CD14-positive monocyte (primary cell): ENCODE data around the gene RXFP1. TPM values are rescaled to one million over a fixed set of nuclear protein-coding genes. Genes with fewer than 3 reads are reported as not detected.

Source experiments
- DNase-seq, 3 donors: peaks; one replicate each; pipeline ENCODE4 v3.0.0-alpha.2; 2011 to 2022
- H2AFZ ChIP-seq: 2 replicates; pipeline ENCODE4 v1.6.0; 2012; ENCODE audit warnings: mild to moderate bottlenecking, low read depth, low read length, inconsistent platforms; ENCODE audit not compliant: insufficient read depth, poor library complexity, severe bottlenecking
- H3K27ac ChIP-seq, 2 donors: 1 replicate in 1 of 2; 2 replicates in 1 of 2; pipeline ENCODE4 v1.5.1; 2012 to 2013; ENCODE audit warnings: low read length in 2 of 2, control low read depth in 1 of 2, inconsistent platforms in 1 of 2, low read depth in 1 of 2, mild to moderate bottlenecking in 1 of 2
- H3K27me3 ChIP-seq, 2 donors: one replicate each; pipeline versions ENCODE4 v1.6.0 to v1.6.1; 2011 to 2013; ENCODE audit warnings: low read length in 2 of 2; ENCODE audit not compliant: control insufficient read depth in 2 of 2, insufficient read depth in 2 of 2
- H3K36me3 ChIP-seq, 2 donors: replicated peaks in 1 of 2; 1 replicate in 1 of 2; 2 replicates in 1 of 2; pipeline versions ENCODE4 v1.5.1 to v1.6.1; 2012 to 2013; ENCODE audit warnings: low read length in 2 of 2, control low read depth in 1 of 2, inconsistent platforms in 1 of 2, mild to moderate bottlenecking in 1 of 2; ENCODE audit not compliant: insufficient read depth in 2 of 2, control insufficient read depth in 1 of 2
- H3K4me1 ChIP-seq, 2 donors: 1 replicate in 1 of 2; 2 replicates in 1 of 2; pipeline versions ENCODE4 v1.5.1 to v1.6.1; 2012 to 2013; ENCODE audit warnings: low read length in 2 of 2, control low read depth in 1 of 2, inconsistent platforms in 1 of 2, mild to moderate bottlenecking in 1 of 2, moderate library complexity in 1 of 2; ENCODE audit not compliant: insufficient read depth in 2 of 2, control insufficient read depth in 1 of 2
- H3K4me2 ChIP-seq: replicated peaks from 2 replicates; pipeline ENCODE3; 2012; ENCODE audit warnings: low read length, moderate library complexity, mild to moderate bottlenecking; ENCODE audit not compliant: poor library complexity, severe bottlenecking; ENCODE audit errors: extremely low read depth
- H3K4me3 ChIP-seq, 3 experiments: fragments of 200-600 bp in 1 of 3; sonication (generic) in 1 of 3; replicated peaks in 1 of 3; 1 replicate in 2 of 3; 2 replicates in 1 of 3; pipeline ENCODE4 v1.5.1; 2011 to 2013; ENCODE audit warnings: low read length in 3 of 3, mild to moderate bottlenecking in 3 of 3, control low read depth in 2 of 3, low read depth in 2 of 3, inconsistent platforms in 1 of 3, moderate library complexity in 1 of 3
- H3K79me2 ChIP-seq: 2 replicates; pipeline ENCODE4 v1.6.0; 2012; ENCODE audit warnings: mild to moderate bottlenecking, control low read depth, inconsistent platforms, low read length, moderate library complexity; ENCODE audit not compliant: insufficient read depth
- H3K9ac ChIP-seq: 2 replicates; pipeline ENCODE4 v1.6.0; 2017; ENCODE audit warnings: low read length, mild to moderate bottlenecking; ENCODE audit not compliant: insufficient read depth, poor library complexity, severe bottlenecking
- H3K9me3 ChIP-seq, 2 donors: replicated peaks in 1 of 2; 1 replicate in 1 of 2; 2 replicates in 1 of 2; pipeline versions ENCODE4 v1.5.1 to v1.6.1; 2012 to 2013; ENCODE audit warnings: low read length in 2 of 2, control low read depth in 1 of 2; ENCODE audit not compliant: control insufficient read depth in 1 of 2, insufficient read depth in 1 of 2
- H4K20me1 ChIP-seq: 2 replicates; pipeline ENCODE4 v1.6.0; 2012; ENCODE audit warnings: mild to moderate bottlenecking, low read length, control low read depth, moderate library complexity; ENCODE audit not compliant: insufficient read depth
- H3K27ac Mint-ChIP-seq, 7 donors: one replicate each; pipeline ENCODE4 v1.8.0; 2020; ENCODE audit warnings: mild to moderate bottlenecking in 7 of 7, mixed read lengths in 7 of 7, moderate library complexity in 6 of 7, inconsistent platforms in 2 of 7
- H3K27me3 Mint-ChIP-seq, 3 donors: one replicate each; pipeline ENCODE4 v1.8.0; 2021 to 2022; ENCODE audit warnings: low read depth in 3 of 3, mild to moderate bottlenecking in 3 of 3, mixed read lengths in 3 of 3, moderate library complexity in 3 of 3, inconsistent platforms in 1 of 3
- H3K36me3 Mint-ChIP-seq, 2 donors: one replicate each; pipeline ENCODE4 v1.8.0; 2020; ENCODE audit warnings: mixed read lengths in 2 of 2, inconsistent platforms in 1 of 2, mild to moderate bottlenecking in 1 of 2
- H3K4me1 Mint-ChIP-seq: one replicate; pipeline ENCODE4 v1.8.0; 2020; ENCODE audit warnings: mild to moderate bottlenecking, mixed read lengths
- H3K4me3 Mint-ChIP-seq, 2 donors: one replicate each; pipeline ENCODE4 v1.8.0; 2020; ENCODE audit warnings: mild to moderate bottlenecking in 2 of 2, mixed read lengths in 2 of 2, moderate library complexity in 1 of 2
- H3K9me3 Mint-ChIP-seq, 7 donors: one replicate each; pipeline ENCODE4 v1.8.0; 2020 to 2022; ENCODE audit warnings: mixed read lengths in 7 of 7, mild to moderate bottlenecking in 6 of 7, moderate library complexity in 6 of 7, inconsistent platforms in 2 of 7
- CTCF ChIP-seq: fragments of 200-600 bp; IDR thresholded peaks from one replicate; pipeline ENCODE4 v1.8.0; 2022; ENCODE audit warnings: antibody characterized with exemption, mild to moderate bottlenecking
- WGBS: methylation state at CpG from one replicate; pipeline ENCODE4 v1.1.5; 2013; ENCODE audit warnings: missing lambda C conversion rate; ENCODE audit not compliant: insufficient coverage; 5-methylcytosine and 5-hydroxymethylcytosine counted together
- intact Hi-C, 2 donors: fragments of 100-400 bp; cut with micrococcal nuclease; formaldehyde crosslinking; loops; one replicate each; pipeline versions ENCODE4 v1.15.0 to v1.15.1; 2023
- polyA plus RNA-seq, 3 donors: library from polyadenylated mRNA; depleted of rRNA in 1 of 3; unstranded in 2 of 3; stranded (reverse) in 1 of 3; fragments of 300-500 nt in 2 of 3; fragments of >200 nt in 1 of 3; fragmentation: Illumina TruSeq in 2 of 3; gene quantifications; 1 replicate in 2 of 3; 2 replicates in 1 of 3; pipeline ENCODE4 v1.2.3, GENCODE V29; 2012 to 2021

Gene RXFP1
- polyA plus RNA-seq, 3 donors, result 0.03 to 0.11 TPM; not detected in 1

- Mint-ChIP-seq H3K36me3 (no peaks in the 10 kb centered on the region), H3K27ac (no peak overlapping the region), H3K27me3 (peaks cover 0 to 10% (median 4%) of the 10 kb centered on the region in 3 donors), H3K9me3 (peaks cover 0 to 4% (median 0%) of the 10 kb centered on the region in 7 donors), H3K4me3 (no peak overlapping the region), H3K4me1 (peaks cover 25% of the 10 kb centered on the region)
- H3K4me2 ChIP-seq, result no peak overlapping the region
- H3K9ac ChIP-seq, result no peak overlapping the region
- no peak for TF ChIP-seq CTCF
- no peaks in the 10 kb centered on the region for H3K36me3 ChIP-seq
- intact Hi-C loops, result no loop called here
- H3K27me3 ChIP-seq, result no peaks in the 10 kb centered on the region
- no CpG with 5 or more reads among the region's 4 CpGs for WGBS
- no peak for DNase-seq
- no peaks in the 10 kb centered on the region for H4K20me1 ChIP-seq
- peak overlapping the region in 1 of 3 experiments; percentile 1 for H3K4me3 ChIP-seq
- no peaks in the 10 kb centered on the region for H3K9me3 ChIP-seq
- peaks cover 4 to 10% of the 10 kb centered on the region in 2 donors for H3K4me1 ChIP-seq
- peak overlapping the region in 1 of 2 donors; percentile 14 for H3K27ac ChIP-seq
- no peaks in the 10 kb centered on the region for H3K79me2 ChIP-seq
- H2AFZ ChIP-seq, result no peak overlapping the region
Observed at GRCh38 chr4:158586881-158587280, 65.2 kb downstream of the RXFP1 start.

DNA sequence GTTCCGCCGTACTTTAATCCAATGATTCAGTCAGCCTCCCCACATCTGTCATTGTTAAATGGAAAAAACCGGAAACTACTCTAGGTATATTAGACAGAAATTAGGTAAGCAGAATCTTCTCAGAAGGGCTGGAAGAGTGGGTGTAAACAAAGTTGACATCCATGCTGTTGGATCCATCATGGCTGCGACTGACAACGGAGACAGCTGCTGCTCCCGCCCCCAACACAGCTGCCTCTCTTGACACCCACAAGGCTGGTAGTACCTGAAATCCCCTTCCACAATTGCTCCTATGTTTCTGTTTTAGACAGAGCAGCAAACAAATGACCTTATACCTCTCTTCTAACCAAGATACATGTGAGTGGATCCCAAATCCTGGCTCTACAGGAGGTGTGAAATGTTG lies 66.6 kb downstream of the RXFP1 start:
- no peak overlapping the region for H3K4me2 ChIP-seq
- H4K20me1 ChIP-seq, result no peaks in the 10 kb centered on the region
- H3K9me3 ChIP-seq, result no peaks in the 10 kb centered on the region
- no peaks in the 10 kb centered on the region for H3K27me3 ChIP-seq
- no peaks in the 10 kb centered on the region for H3K79me2 ChIP-seq
- Mint-ChIP-seq H3K9me3 (peaks cover 0 to 4% (median 0%) of the 10 kb centered on the region in 7 donors), H3K4me3 (no peak overlapping the region), H3K27me3 (peaks cover 0 to 10% (median 4%) of the 10 kb centered on the region in 3 donors), H3K4me1 (peaks cover 25% of the 10 kb centered on the region), H3K36me3 (no peaks in the 10 kb centered on the region), H3K27ac (no peak overlapping the region)
- H2AFZ ChIP-seq, result no peak overlapping the region
- WGBS, result no CpG with 5 or more reads among the region's 6 CpGs
- H3K4me1 ChIP-seq, result peaks cover 4 to 10% of the 10 kb centered on the region in 2 donors
- no peaks in the 10 kb centered on the region for H3K36me3 ChIP-seq
- DNase-seq, result no peak
- H3K4me3 ChIP-seq, result no peak overlapping the region
- TF ChIP-seq CTCF, result no peak
- no peak overlapping the region for H3K27ac ChIP-seq
- intact Hi-C loops, result no loop called here
- H3K9ac ChIP-seq, result no peak overlapping the region
